Tibial artery (tissue), 4 donors: Measurements from ENCODE around the gene GINS3.

Experiments
- DNase-seq, 2 donors: peaks; one replicate each; pipeline ENCODE4 v3.0.0-alpha.2; 2019
- H3K27ac ChIP-seq, 2 donors: fragments of 200-600 bp; sonication (generic) in 1 of 2; 1 replicate in 1 of 2; 2 replicates in 1 of 2; pipeline ENCODE4 v1.5.1; 2018 to 2019; ENCODE audit warnings: mild to moderate bottlenecking in 1 of 2
- H3K27me3 ChIP-seq, 2 donors: fragments of 200-600 bp; sonication (generic) in 1 of 2; one replicate each; pipeline versions ENCODE4 v1.5.1 to v1.6.0; 2016 to 2019
- H3K36me3 ChIP-seq, 3 donors: fragments of 200-600 bp; sonication (generic) in 2 of 3; one replicate each; pipeline ENCODE4 v1.5.1; 2016 to 2019; ENCODE audit warnings: mild to moderate bottlenecking in 2 of 3
- H3K4me1 ChIP-seq, 4 donors: fragments of 200-600 bp; sonication (generic) in 2 of 4; 1 replicate in 3 of 4; 2 replicates in 1 of 4; pipeline ENCODE4 v1.5.1; 2016 to 2019
- H3K4me3 ChIP-seq, 2 donors: fragments of 200-600 bp; sonication (generic) in 1 of 2; 1 replicate in 1 of 2; 2 replicates in 1 of 2; pipeline ENCODE4 v1.5.1; 2018 to 2019; ENCODE audit warnings: mild to moderate bottlenecking in 2 of 2
- H3K9me3 ChIP-seq, 3 donors: fragments of 200-600 bp; sonication (generic) in 1 of 3; one replicate each; pipeline ENCODE4 v1.5.1; 2016 to 2019
- intact Hi-C: fragments of 100-400 bp; cut with DNase I; formaldehyde crosslinking; loops from one replicate; pipeline ENCODE4 v1.15.0; 2023; ENCODE audit warnings: low total_unique reads
- TF ChIP-seq, protein P1 (sequence below), 2 experiments: fragments of 200-600 bp in 1 of 2; fragments of 450-650 bp in 1 of 2; IDR thresholded peaks; one replicate each; pipeline ENCODE4 v1.5.1; 2017 to 2019; ENCODE audit warnings: antibody characterized with exemption in 2 of 2, mild to moderate bottlenecking in 1 of 2, moderate library complexity in 1 of 2

GINS3 gene

DNA sequence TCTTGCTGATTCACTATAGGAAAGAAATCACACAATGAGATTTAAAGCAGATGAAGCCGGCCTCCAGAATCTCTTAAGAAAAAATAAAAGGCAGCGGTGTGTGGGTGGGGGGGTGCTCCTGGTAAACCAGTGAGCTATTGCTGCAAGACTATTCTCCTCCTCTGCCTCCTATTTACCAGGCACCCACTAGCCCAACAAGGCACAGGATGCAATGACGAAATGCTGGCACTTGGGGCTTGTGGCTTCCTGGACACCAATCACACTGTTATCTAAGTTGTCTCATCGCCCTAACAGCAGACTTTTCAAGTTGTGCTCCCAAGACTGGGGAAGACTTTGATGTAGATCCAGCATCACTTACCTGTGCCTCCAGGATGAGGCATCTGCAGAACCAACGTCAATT is 57.5 kb downstream of the GINS3 start:
- H3K36me3 ChIP-seq, result no peaks in the 10 kb centered on the region

DNA sequence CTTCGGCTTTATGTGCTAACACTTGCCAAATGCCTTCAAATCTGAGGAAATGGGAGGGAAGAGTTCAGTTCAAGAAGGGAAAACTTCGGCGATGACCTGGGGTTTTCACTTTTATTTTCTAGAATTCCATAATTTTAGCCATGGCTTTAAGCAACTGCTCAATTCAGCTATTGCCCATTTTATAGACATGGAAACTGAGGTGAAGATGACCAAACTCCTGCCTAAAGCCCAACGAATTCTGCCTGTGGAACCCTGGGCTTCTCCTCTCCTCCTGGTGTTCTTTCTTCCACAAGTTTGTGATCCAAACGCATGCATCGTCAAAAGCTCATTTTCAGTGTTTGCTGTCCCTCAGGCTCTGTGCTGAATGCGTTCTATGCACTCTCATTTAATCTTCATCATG is 58.3 kb downstream of the GINS3 start:
- Histone ChIP-seq H3K4me1 (no peaks in the 10 kb centered on the region), H3K4me3 (no peak overlapping the region), H3K36me3 (no peaks in the 10 kb centered on the region), H3K27me3 (peaks cover 0 to 10% of the 10 kb centered on the region in 2 donors), H3K27ac (no peak overlapping the region), H3K9me3 (no peaks in the 10 kb centered on the region)
- TF ChIP-seq, protein P1, sequence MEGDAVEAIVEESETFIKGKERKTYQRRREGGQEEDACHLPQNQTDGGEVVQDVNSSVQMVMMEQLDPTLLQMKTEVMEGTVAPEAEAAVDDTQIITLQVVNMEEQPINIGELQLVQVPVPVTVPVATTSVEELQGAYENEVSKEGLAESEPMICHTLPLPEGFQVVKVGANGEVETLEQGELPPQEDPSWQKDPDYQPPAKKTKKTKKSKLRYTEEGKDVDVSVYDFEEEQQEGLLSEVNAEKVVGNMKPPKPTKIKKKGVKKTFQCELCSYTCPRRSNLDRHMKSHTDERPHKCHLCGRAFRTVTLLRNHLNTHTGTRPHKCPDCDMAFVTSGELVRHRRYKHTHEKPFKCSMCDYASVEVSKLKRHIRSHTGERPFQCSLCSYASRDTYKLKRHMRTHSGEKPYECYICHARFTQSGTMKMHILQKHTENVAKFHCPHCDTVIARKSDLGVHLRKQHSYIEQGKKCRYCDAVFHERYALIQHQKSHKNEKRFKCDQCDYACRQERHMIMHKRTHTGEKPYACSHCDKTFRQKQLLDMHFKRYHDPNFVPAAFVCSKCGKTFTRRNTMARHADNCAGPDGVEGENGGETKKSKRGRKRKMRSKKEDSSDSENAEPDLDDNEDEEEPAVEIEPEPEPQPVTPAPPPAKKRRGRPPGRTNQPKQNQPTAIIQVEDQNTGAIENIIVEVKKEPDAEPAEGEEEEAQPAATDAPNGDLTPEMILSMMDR (IDR thresholded peaks at IDR 0.05), result no peak
- no peak for DNase-seq
- intact Hi-C loops, result no loop called here

More for the DNA sequence above, 57.5 kb downstream of the GINS3 start:
- no peak for DNase-seq
- TF ChIP-seq, protein P1 (IDR thresholded peaks at IDR 0.05), result no peak
- Histone ChIP-seq H3K4me1 (no peaks in the 10 kb centered on the region), H3K27me3 (peaks cover 0 to 13% of the 10 kb centered on the region in 2 donors), H3K9me3 (no peaks in the 10 kb centered on the region), H3K27ac (no peak overlapping the region), H3K4me3 (no peak overlapping the region)
- intact Hi-C loops, result no loop called here

DNA sequence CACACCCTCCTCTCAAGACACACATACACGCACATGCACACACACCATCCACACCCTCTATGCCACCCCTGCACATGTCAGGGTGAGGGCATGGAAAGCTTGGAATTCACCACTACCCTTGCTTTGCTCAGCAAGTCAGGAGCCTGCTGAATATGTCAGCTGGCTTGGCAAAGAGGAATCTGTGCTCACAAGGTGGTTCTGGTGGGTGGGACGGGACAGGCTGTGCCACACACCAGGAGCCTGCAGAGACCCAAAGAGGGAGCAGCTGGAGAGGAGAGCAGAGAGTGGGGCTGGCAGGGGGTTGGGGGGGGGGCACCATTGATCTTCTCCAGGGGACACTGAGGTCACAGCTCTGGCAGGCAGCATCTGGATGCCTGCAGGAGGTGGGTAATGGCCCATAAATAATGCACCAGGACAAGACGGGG is 59.0 kb downstream of the GINS3 start:
- peaks cover 0 to 10% of the 10 kb centered on the region in 2 donors for H3K27me3 ChIP-seq
- TF ChIP-seq, protein P1 (IDR thresholded peaks at IDR 0.05), result no peak
- no peak overlapping the region for H3K4me3 ChIP-seq
- no peak for DNase-seq
- H3K36me3 ChIP-seq, result no peaks in the 10 kb centered on the region
- no peaks in the 10 kb centered on the region for H3K4me1 ChIP-seq
- H3K9me3 ChIP-seq, result no peaks in the 10 kb centered on the region
- no peak overlapping the region for H3K27ac ChIP-seq
- intact Hi-C loops, result no loop called here

DNA sequence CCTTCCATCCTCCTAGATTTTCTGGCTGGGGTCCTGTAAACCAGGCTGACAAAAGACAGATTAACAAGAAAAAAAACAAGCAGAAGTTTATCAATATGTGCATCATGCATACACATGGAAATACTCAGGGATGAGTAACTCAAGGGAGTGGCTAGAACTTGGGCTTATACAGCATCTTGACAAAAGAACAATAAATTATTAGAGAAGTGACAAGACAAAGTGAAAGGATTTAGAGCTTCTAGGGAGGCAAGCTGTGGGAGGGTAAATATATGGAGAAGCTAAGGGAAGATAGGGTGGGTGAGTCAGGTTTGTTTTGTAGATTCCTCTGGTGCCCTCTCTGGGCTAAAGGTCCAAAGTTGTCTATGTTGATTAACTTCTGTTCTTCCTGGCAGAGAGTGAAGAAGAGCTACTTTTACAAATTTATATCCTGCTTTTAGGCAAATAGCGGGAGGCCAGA is 59.7 kb downstream of the GINS3 start:
- Histone ChIP-seq H3K4me1 (no peaks in the 10 kb centered on the region), H3K27me3 (peaks cover 0 to 10% of the 10 kb centered on the region in 2 donors), H3K36me3 (no peaks in the 10 kb centered on the region), H3K27ac (no peak overlapping the region), H3K4me3 (no peak overlapping the region), H3K9me3 (no peaks in the 10 kb centered on the region)
- intact Hi-C loops, result no loop called here
- TF ChIP-seq, protein P1 (IDR thresholded peaks at IDR 0.05), result no peak
- DNase-seq, result no peak

DNA sequence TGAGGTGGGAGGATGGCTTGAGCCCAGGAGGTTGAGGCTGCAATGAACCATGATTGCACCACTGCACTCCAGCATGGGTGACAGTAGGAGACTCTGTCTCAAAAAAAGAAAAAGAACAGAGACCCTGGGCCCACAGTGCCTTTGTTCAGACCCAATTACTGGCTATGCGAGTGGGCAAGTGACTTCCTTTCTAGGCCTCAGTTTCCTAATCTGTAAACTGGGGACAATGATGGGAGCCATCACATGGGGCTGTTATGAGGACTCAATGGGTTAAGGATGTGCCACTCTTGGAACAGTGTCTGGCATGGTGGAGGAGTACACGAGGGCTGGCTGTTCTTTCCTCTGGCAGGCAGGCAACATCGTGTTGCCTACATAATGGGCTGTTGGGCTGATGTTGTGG is 60.4 kb downstream of the GINS3 start:
- intact Hi-C loops, result no loop called here
- no peaks in the 10 kb centered on the region for H3K36me3 ChIP-seq

More for the DNA sequence above, 60.4 kb downstream of the GINS3 start:
- Histone ChIP-seq H3K9me3 (no peaks in the 10 kb centered on the region), H3K4me1 (no peaks in the 10 kb centered on the region), H3K27me3 (peaks cover 0 to 10% of the 10 kb centered on the region in 2 donors), H3K27ac (no peak overlapping the region), H3K4me3 (no peak overlapping the region)
- no peak for DNase-seq
- TF ChIP-seq, protein P1 (IDR thresholded peaks at IDR 0.05), result no peak
